WI38 (cell line): ENCODE data around the gene FAM53C.

Experiments
- H3K4me3 ChIP-seq: 2 replicates; pipeline ENCODE4 v1.5.1; 2011; ENCODE audit warnings: low read depth, mild to moderate bottlenecking, control low read depth, low read length
- CTCF ChIP-seq: IDR thresholded peaks from 2 replicates; pipeline ENCODE4 v1.5.1; 2012; ENCODE audit warnings: low read depth, mild to moderate bottlenecking, control low read depth, low read length

Gene FAM53C

GRCh38 chr5:138339464-138339863 is 1.4 kb downstream of the FAM53C start:
- TF ChIP-seq CTCF, result no peak

GRCh38 chr5:138340008-138340407 is 1.9 kb downstream of the FAM53C start:
- peak overlapping the region; percentile 94 for H3K4me3 ChIP-seq
- no peak for TF ChIP-seq CTCF

More at GRCh38 chr5:138339464-138339863, 1.4 kb downstream of the FAM53C start:
- H3K4me3 ChIP-seq, result peak overlapping the region; percentile 94

- TF ChIP-seq CTCF, result no peak
Measured at GRCh38 chr5:138344887-138345622, 7.0 kb downstream of the FAM53C start.

GRCh38 chr5:138346889-138347288 is 8.8 kb downstream of the FAM53C start:
- no peak overlapping the region for H3K4me3 ChIP-seq
- TF ChIP-seq CTCF, result no peak

More at GRCh38 chr5:138344887-138345622, 7.0 kb downstream of the FAM53C start:
- H3K4me3 ChIP-seq, result no peak overlapping the region

- no peak for TF ChIP-seq CTCF
Measured at GRCh38 chr5:138349852-138350562, 11.9 kb downstream of the FAM53C start.

GRCh38 chr5:138350563-138350890 is 12.5 kb downstream of the FAM53C start:
- no peak overlapping the region for H3K4me3 ChIP-seq
- no peak for TF ChIP-seq CTCF

More at GRCh38 chr5:138349852-138350562, 11.9 kb downstream of the FAM53C start:
- H3K4me3 ChIP-seq, result no peak overlapping the region

GRCh38 chr5:138351056-138351455 is 13.0 kb downstream of the FAM53C start:
- TF ChIP-seq CTCF, result no peak

More at GRCh38 chr5:138351056-138351455, 13.0 kb downstream of the FAM53C start:
- no peak overlapping the region for H3K4me3 ChIP-seq
